Mesenchymal stem cell (in vitro differentiated cells and primary cell): Measurements from ENCODE around the gene ZDHHC18.
"Not testable (repeated sequence)": the region's sequence is repeated elsewhere in the genome, so short reads cannot be mapped to it uniquely, and the experiment has no call there.

ENCODE experiments used
- DNase-seq: peaks from one replicate; pipeline ENCODE4 v3.0.0-alpha.2; 2013
- H2AFZ ChIP-seq: one replicate; pipeline ENCODE4 v1.6.1; 2013; ENCODE audit warnings: low read depth, mild to moderate bottlenecking, control low read depth, inconsistent platforms, low read length, moderate library complexity
- H2AK5ac ChIP-seq: 2 replicates; pipeline ENCODE4 v1.6.1; 2013; ENCODE audit warnings: low read length, moderate library complexity, mild to moderate bottlenecking, inconsistent platforms; ENCODE audit not compliant: severe bottlenecking
- H2BK120ac ChIP-seq: one replicate; pipeline ENCODE4 v1.6.1; 2013; ENCODE audit warnings: low read depth, mild to moderate bottlenecking, inconsistent platforms, low read length, moderate library complexity
- H2BK12ac ChIP-seq, 2 experiments: one replicate each; pipeline ENCODE4 v1.6.1; 2013; ENCODE audit warnings: inconsistent platforms in 2 of 2, low read length in 2 of 2, mild to moderate bottlenecking in 2 of 2, moderate library complexity in 2 of 2, control low read depth in 1 of 2
- H2BK15ac ChIP-seq: one replicate; pipeline ENCODE4 v1.6.1; 2013; ENCODE audit warnings: mild to moderate bottlenecking, low read depth, inconsistent platforms; ENCODE audit not compliant: poor library complexity, severe bottlenecking
- H2BK5ac ChIP-seq: 2 replicates; pipeline ENCODE4 v1.6.1; 2013; ENCODE audit warnings: low read depth, mild to moderate bottlenecking, low read length, control low read depth, inconsistent platforms; ENCODE audit not compliant: poor library complexity, severe bottlenecking
- H3K14ac ChIP-seq, 2 experiments: one replicate each; pipeline ENCODE4 v1.6.1; 2013; ENCODE audit warnings: inconsistent platforms in 2 of 2, low read length in 2 of 2, control low read depth in 1 of 2, mild to moderate bottlenecking in 1 of 2, moderate library complexity in 1 of 2
- H3K18ac ChIP-seq, 2 experiments: one replicate each; pipeline ENCODE4 v1.6.1; 2013; ENCODE audit warnings: inconsistent platforms in 2 of 2, low read length in 2 of 2, control low read depth in 1 of 2, low read depth in 1 of 2, mild to moderate bottlenecking in 1 of 2
- H3K23ac ChIP-seq, 2 experiments: one replicate each; pipeline ENCODE4 v1.6.1; 2013; ENCODE audit warnings: inconsistent platforms in 2 of 2, low read length in 2 of 2, mild to moderate bottlenecking in 2 of 2, moderate library complexity in 2 of 2, control low read depth in 1 of 2
- H3K27ac ChIP-seq: 2 replicates; pipeline ENCODE4 v1.5.1; 2013; ENCODE audit warnings: mild to moderate bottlenecking, moderate library complexity, low read length, control low read depth, inconsistent platforms; ENCODE audit not compliant: poor library complexity, severe bottlenecking
- H3K27me3 ChIP-seq, 2 experiments: 2 replicates each; pipeline versions ENCODE4 v1.6.1 to v1.7.0; 2013; ENCODE audit warnings: low read length in 2 of 2, mild to moderate bottlenecking in 2 of 2, moderate library complexity in 2 of 2, control low read depth in 1 of 2, inconsistent platforms in 1 of 2; ENCODE audit not compliant: control insufficient read depth in 1 of 2, insufficient read depth in 1 of 2
- H3K36me3 ChIP-seq, 2 experiments: 2 replicates each; pipeline versions ENCODE4 v1.6.1 to v1.7.0; 2013; ENCODE audit warnings: low read length in 2 of 2, control low read depth in 1 of 2, inconsistent platforms in 1 of 2, low read depth in 1 of 2, mild to moderate bottlenecking in 1 of 2; ENCODE audit not compliant: insufficient read depth in 2 of 2, control insufficient read depth in 1 of 2
- H3K4ac ChIP-seq, 2 experiments: one replicate each; pipeline ENCODE4 v1.6.1; 2013; ENCODE audit warnings: inconsistent platforms in 2 of 2, low read length in 2 of 2, mild to moderate bottlenecking in 2 of 2, moderate library complexity in 2 of 2, control low read depth in 1 of 2, low read depth in 1 of 2
- H3K4me1 ChIP-seq: 2 replicates; pipeline ENCODE4 v1.6.1; 2013; ENCODE audit warnings: low read depth, low read length, control low read depth; ENCODE audit not compliant: control insufficient read depth, insufficient read depth
- H3K4me2 ChIP-seq: 2 replicates; pipeline ENCODE4 v1.6.1; 2013; ENCODE audit warnings: low read length, mild to moderate bottlenecking, inconsistent platforms; ENCODE audit not compliant: poor library complexity, severe bottlenecking
- H3K4me3 ChIP-seq, 2 experiments: 2 replicates each; pipeline versions ENCODE4 v1.5.1 to v1.7.0; 2013; ENCODE audit warnings: low read length in 2 of 2, mild to moderate bottlenecking in 2 of 2, control low read depth in 1 of 2, low read depth in 1 of 2; ENCODE audit not compliant: insufficient read depth in 1 of 2
- H3K79me1 ChIP-seq: replicated peaks from 2 replicates; pipeline ENCODE4 v1.6.1; 2013; ENCODE audit warnings: mild to moderate bottlenecking, control low read depth, low read length, inconsistent platforms; ENCODE audit not compliant: poor library complexity, severe bottlenecking
- H3K9ac ChIP-seq: 2 replicates; pipeline ENCODE4 v1.7.0; 2013; ENCODE audit warnings: mild to moderate bottlenecking, low read length, moderate library complexity
- H3K9me3 ChIP-seq: 2 replicates; pipeline ENCODE4 v1.7.0; 2013; ENCODE audit warnings: mild to moderate bottlenecking, low read length; ENCODE audit not compliant: control insufficient read depth
- H4K8ac ChIP-seq: one replicate; pipeline ENCODE4 v1.6.1; 2013; ENCODE audit warnings: inconsistent platforms, mild to moderate bottlenecking, low read length, moderate library complexity
- H4K91ac ChIP-seq: one replicate; pipeline ENCODE4 v1.6.1; 2013; ENCODE audit warnings: mild to moderate bottlenecking, low read length, inconsistent platforms
- WGBS: methylation state at CpG from one replicate; pipeline ENCODE4 v1.1.7; 2013; ENCODE audit warnings: mixed read lengths; 5-methylcytosine and 5-hydroxymethylcytosine counted together

ZDHHC18 gene

DNA sequence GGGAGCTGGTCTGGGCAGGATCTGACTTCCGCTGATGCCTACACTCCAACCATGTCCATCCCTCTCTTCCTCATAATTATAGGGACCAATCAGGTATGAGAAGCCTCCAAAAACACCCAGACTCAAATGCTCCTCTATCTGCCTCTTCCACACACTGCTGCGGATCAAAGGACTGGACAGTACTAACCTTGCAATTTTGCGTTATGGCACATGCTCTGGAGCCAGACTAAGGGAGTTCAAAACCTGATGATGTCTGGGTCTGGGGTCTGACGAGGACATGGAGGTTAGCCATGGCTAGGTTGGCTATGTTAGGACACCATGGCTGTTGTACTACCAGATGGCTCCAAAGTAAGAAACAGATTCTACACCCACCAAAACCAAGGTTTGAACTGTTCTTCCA, 53.3 kb downstream of the ZDHHC18 start:
- Histone ChIP-seq H3K4me3 (no peak overlapping the region), H3K4me1 (no peaks in the 10 kb centered on the region), H3K36me3 (peaks cover 58 to 87% of the 10 kb centered on the region in 2 experiments), H3K27me3 (no peaks in the 10 kb centered on the region), H3K27ac (no peak overlapping the region), H3K9ac (no peak overlapping the region), H2BK15ac (no peak overlapping the region), H2BK5ac (no peak overlapping the region), H4K8ac (no peak overlapping the region), H2BK12ac (no peak overlapping the region), H2AK5ac (no peak overlapping the region), H3K9me3 (no peaks in the 10 kb centered on the region), H2AFZ (no peak overlapping the region), H3K4ac (no peak overlapping the region), H3K14ac (no peak overlapping the region), H4K91ac (no peak overlapping the region), H3K4me2 (no peak overlapping the region), H3K79me1 (peaks cover 25% of the 10 kb centered on the region), H3K23ac (no peak overlapping the region), H2BK120ac (no peak overlapping the region), H3K18ac (no peak overlapping the region)
- no peak for DNase-seq
- 94% methylated on average over 4 of the region's 4 CpGs for WGBS

DNA sequence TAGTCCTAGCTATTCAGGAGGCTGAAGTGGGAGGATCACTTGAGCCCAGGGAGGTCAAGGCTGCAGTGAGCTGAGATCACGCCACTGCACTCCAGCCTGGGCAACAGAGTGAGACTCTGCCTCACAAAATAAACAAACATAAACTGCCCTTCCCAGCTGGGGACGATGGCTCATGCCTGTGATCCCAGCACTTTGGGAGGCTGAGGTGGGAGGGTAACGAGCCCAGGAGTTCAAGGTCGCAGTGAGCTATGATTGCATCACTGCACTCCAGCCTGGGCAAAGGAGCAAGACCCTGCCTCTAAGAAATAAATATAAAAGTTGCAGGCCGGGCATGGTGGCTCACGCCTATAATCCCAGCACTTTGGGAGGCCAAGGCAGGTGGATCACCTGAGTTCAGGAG, 55.1 kb downstream of the ZDHHC18 start:
- not testable (repeated sequence) for H3K23ac ChIP-seq, H3K4me3 ChIP-seq, H3K4me2 ChIP-seq, H2AK5ac ChIP-seq, H3K4ac ChIP-seq, DNase-seq, H4K91ac ChIP-seq, H2BK15ac ChIP-seq, H2BK5ac ChIP-seq, H2BK12ac ChIP-seq, H3K9ac ChIP-seq, H2AFZ ChIP-seq, H2BK120ac ChIP-seq, H3K27ac ChIP-seq, H3K27me3 ChIP-seq, H3K9me3 ChIP-seq, H3K14ac ChIP-seq, H3K18ac ChIP-seq, H4K8ac ChIP-seq, H3K4me1 ChIP-seq
- WGBS = 83% methylated on average over 6 of the region's 6 CpGs
- Histone ChIP-seq H3K36me3 (peaks cover 67 to 88% of the 10 kb centered on the region in 2 experiments), H3K79me1 (peaks cover 31% of the 10 kb centered on the region)

DNA sequence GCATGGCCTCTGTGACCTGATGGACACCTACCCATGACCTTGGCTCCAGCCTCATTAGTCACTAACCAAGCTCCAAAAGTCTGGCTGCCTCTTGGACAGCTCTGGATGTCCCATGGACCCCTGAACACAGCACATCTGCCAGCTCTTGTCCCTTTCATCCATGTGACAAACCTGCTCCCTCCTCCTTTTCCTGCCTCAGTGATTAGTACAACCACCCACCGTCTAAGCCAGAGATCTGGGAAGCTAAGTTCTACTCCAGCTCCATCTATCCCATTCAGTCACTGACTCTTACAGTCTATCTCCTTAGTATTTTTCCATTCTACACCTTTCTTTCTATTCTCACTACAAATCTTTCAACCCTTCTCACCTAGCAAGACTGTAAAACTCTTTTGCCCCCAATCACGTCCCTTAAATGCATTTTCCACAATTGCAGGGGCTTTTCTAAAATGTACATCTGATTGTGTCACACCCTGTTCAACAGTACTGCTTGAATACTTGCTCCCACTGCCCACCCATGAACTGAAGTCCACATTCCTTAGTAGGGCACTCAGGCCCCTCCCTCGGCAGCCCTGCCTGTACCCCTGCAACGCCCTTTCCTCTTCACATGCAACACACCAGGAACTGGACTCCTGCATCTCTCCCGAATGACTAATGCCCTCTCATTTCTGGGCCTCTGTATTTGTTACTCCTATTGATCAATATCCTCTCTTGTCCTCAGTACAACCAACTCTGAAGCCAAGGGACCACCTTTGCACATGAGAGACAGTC, 56.4 kb downstream of the ZDHHC18 start:
- no peak overlapping the region for H2BK5ac ChIP-seq
- H2BK120ac ChIP-seq = no peak overlapping the region
- no peak overlapping the region for H2BK15ac ChIP-seq
- no peaks in the 10 kb centered on the region for H3K4me1 ChIP-seq
- no peaks in the 10 kb centered on the region for H3K27me3 ChIP-seq
- no peak overlapping the region for H4K91ac ChIP-seq
- H3K9me3 ChIP-seq = no peaks in the 10 kb centered on the region
- peaks cover 23% of the 10 kb centered on the region for H3K79me1 ChIP-seq
- no peak overlapping the region for H3K27ac ChIP-seq
- DNase-seq = no peak
- H3K4ac ChIP-seq = no peak overlapping the region
- no peak overlapping the region for H4K8ac ChIP-seq
- H3K4me2 ChIP-seq = no peak overlapping the region
- no peak overlapping the region for H2AK5ac ChIP-seq
- WGBS = 96% methylated on average over 5 of the region's 5 CpGs
- H2BK12ac ChIP-seq = no peak overlapping the region
- H3K9ac ChIP-seq = no peak overlapping the region
- no peak overlapping the region for H3K4me3 ChIP-seq
- no peak overlapping the region for H2AFZ ChIP-seq
- H3K18ac ChIP-seq = no peak overlapping the region
- H3K14ac ChIP-seq = no peak overlapping the region
- no peak overlapping the region for H3K23ac ChIP-seq
- H3K36me3 ChIP-seq = peaks cover 59 to 86% of the 10 kb centered on the region in 2 experiments

DNA sequence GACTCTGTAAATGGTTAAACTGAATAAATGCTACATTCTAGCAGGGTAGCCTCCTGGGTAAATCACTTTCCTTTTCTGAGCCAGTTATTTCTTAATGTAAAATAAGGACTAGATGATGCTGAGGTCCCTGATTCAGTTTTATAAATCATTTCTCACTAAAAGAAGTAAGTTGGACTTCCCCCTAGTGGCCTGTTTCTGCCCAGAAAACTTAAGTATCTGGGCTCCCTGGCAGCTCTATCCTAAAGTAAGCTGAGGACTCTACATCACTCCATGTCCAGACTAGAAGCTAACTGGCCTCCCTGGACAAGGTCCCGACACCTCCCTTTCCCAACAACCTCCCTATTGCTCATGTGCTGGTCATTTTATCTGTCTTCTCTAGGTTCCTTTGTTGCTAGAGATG, 60.6 kb downstream of the ZDHHC18 start:
- peak; percentile 67 for DNase-seq
- H2BK15ac ChIP-seq = no peak overlapping the region
- no peak overlapping the region for H3K27ac ChIP-seq
- H3K27me3 ChIP-seq = no peaks in the 10 kb centered on the region
- no peak overlapping the region for H2BK12ac ChIP-seq
- H2AK5ac ChIP-seq = no peak overlapping the region
- WGBS = 100% methylated on average over 1 of the region's 1 CpG
- peaks cover 9% of the 10 kb centered on the region for H3K4me1 ChIP-seq
- no peak overlapping the region for H4K8ac ChIP-seq
- no peak overlapping the region for H4K91ac ChIP-seq
- peaks cover 50 to 75% of the 10 kb centered on the region in 2 experiments for H3K36me3 ChIP-seq
- no peak overlapping the region for H3K18ac ChIP-seq
- H3K9ac ChIP-seq = no peak overlapping the region
- H3K4ac ChIP-seq = no peak overlapping the region
- H3K23ac ChIP-seq = no peak overlapping the region
- H2AFZ ChIP-seq = no peak overlapping the region
- H3K79me1 ChIP-seq = peaks cover 24% of the 10 kb centered on the region
- H2BK120ac ChIP-seq = no peak overlapping the region
- no peak overlapping the region for H3K4me2 ChIP-seq
- no peaks in the 10 kb centered on the region for H3K9me3 ChIP-seq
- H3K4me3 ChIP-seq = no peak overlapping the region
- no peak overlapping the region for H2BK5ac ChIP-seq
- no peak overlapping the region for H3K14ac ChIP-seq
